ENCODE measurements around the gene LIG3. TPM values are rescaled to one million over a fixed set of nuclear protein-coding genes. Genes with fewer than 3 reads are reported as not detected.

Gene LIG3
- total and polyA plus RNA-seq, 2 of the 13 experiments (the other 11 are each of a cell fraction or from before 2014, with no cell fraction given): 34.4 to 36.2 TPM

DNA sequence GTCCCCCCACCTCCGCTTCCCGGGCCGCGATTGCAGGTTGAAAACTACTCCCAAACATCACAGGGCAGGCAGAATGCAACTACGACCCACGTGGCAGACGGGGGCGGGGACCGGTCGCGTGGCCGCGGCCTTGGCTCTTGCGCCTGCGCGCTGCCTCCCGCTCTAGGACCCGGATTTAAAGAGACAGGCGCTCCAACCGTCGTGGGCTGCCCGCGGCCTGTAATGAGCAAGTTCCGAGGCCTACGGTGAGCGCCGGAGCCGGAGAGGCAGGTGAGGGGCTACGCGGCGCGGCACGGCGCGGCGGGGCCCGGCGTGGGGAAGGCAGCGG lies at the start of gene LIG3 (continued):
- TF ChIP-seq, protein P1, sequence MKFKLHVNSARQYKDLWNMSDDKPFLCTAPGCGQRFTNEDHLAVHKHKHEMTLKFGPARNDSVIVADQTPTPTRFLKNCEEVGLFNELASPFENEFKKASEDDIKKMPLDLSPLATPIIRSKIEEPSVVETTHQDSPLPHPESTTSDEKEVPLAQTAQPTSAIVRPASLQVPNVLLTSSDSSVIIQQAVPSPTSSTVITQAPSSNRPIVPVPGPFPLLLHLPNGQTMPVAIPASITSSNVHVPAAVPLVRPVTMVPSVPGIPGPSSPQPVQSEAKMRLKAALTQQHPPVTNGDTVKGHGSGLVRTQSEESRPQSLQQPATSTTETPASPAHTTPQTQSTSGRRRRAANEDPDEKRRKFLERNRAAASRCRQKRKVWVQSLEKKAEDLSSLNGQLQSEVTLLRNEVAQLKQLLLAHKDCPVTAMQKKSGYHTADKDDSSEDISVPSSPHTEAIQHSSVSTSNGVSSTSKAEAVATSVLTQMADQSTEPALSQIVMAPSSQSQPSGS (CRISPR knock-in tag; IDR thresholded peaks at IDR 0.05): peak; percentile 60; the same call in 1 of the 2 replicates
- TF ChIP-seq, protein P2, sequence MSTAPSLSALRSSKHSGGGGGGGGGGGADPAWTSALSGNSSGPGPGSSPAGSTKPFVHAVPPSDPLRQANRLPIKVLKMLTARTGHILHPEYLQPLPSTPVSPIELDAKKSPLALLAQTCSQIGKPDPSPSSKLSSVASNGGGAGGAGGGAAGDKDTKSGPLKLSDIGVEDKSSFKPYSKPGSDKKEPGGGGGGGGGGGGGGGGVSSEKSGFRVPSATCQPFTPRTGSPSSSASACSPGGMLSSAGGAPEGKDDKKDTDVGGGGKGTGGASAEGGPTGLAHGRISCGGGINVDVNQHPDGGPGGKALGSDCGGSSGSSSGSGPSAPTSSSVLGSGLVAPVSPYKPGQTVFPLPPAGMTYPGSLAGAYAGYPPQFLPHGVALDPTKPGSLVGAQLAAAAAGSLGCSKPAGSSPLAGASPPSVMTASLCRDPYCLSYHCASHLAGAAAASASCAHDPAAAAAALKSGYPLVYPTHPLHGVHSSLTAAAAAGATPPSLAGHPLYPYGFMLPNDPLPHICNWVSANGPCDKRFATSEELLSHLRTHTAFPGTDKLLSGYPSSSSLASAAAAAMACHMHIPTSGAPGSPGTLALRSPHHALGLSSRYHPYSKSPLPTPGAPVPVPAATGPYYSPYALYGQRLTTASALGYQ (CRISPR knock-in tag; IDR thresholded peaks at IDR 0.05): no peak
- TF ChIP-seq EP300 (IDR thresholded peaks at IDR 0.05; ENCODE audit: low read depth in 2 of 2, low read length in 2 of 2) (0 out of 4 replicates have a peak, but pooled peaks have one; percentile 24 to 28), EP300 (CRISPR knock-in tag; IDR thresholded peaks at IDR 0.05; ENCODE audit: borderline replicate concordance) (no peak), MAFF (IDR thresholded peaks at IDR 0.05; ENCODE audit: low read depth, low read length) (no peak), ZNF670 (CRISPR knock-in tag; IDR thresholded peaks at IDR 0.05; ENCODE audit: borderline replicate concordance) (no peak), PCBP2 (optimal IDR thresholded peaks at IDR 0.05; ENCODE audit: low read depth, low read length, poor library complexity, severe bottlenecking) (no peak), EZH2 (conservative IDR thresholded peaks at IDR 0.05; ENCODE audit: low read depth, low read length) (no peak), RFXANK (CRISPR knock-in tag; IDR thresholded peaks at IDR 0.05) (no peak), ZNF282 (IDR thresholded peaks at IDR 0.05; ENCODE audit: partially characterized antibody) (no peak), ZNF446 (CRISPR knock-in tag; IDR thresholded peaks at IDR 0.05) (no peak), RORA (CRISPR knock-in tag; IDR thresholded peaks at IDR 0.05) (no peak), HOXD1 (CRISPR knock-in tag; IDR thresholded peaks at IDR 0.05) (no peak), KLF11 (CRISPR knock-in tag; IDR thresholded peaks at IDR 0.05) (no peak), DNMT1 (CRISPR knock-in tag; IDR thresholded peaks at IDR 0.05) (no peak), NFE2L1 (CRISPR knock-in tag; IDR thresholded peaks at IDR 0.05; ENCODE audit: borderline replicate concordance) (no peak), CENPX (CRISPR knock-in tag; IDR thresholded peaks at IDR 0.05) (no peak), SP2 (CRISPR knock-in tag; IDR thresholded peaks at IDR 0.05) (no peak), TCF12 (IDR thresholded peaks at IDR 0.05) (no peak), TCF12 (CRISPR knock-in tag; IDR thresholded peaks at IDR 0.05) (no peak), ZNF274 (CRISPR knock-in tag; IDR thresholded peaks at IDR 0.05) (peak; percentile 46; the same call in 1 of the 2 replicates), ZNF124 (CRISPR knock-in tag; IDR thresholded peaks at IDR 0.05) (no peak)
- TF ChIP-seq, protein P3, sequence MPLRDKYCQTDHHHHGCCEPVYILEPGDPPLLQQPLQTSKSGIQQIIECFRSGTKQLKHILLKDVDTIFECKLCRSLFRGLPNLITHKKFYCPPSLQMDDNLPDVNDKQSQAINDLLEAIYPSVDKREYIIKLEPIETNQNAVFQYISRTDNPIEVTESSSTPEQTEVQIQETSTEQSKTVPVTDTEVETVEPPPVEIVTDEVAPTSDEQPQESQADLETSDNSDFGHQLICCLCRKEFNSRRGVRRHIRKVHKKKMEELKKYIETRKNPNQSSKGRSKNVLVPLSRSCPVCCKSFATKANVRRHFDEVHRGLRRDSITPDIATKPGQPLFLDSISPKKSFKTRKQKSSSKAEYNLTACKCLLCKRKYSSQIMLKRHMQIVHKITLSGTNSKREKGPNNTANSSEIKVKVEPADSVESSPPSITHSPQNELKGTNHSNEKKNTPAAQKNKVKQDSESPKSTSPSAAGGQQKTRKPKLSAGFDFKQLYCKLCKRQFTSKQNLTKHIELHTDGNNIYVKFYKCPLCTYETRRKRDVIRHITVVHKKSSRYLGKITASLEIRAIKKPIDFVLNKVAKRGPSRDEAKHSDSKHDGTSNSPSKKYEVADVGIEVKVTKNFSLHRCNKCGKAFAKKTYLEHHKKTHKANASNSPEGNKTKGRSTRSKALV (CRISPR knock-in tag; IDR thresholded peaks at IDR 0.05): no peak
- TF ChIP-seq, protein P4, sequence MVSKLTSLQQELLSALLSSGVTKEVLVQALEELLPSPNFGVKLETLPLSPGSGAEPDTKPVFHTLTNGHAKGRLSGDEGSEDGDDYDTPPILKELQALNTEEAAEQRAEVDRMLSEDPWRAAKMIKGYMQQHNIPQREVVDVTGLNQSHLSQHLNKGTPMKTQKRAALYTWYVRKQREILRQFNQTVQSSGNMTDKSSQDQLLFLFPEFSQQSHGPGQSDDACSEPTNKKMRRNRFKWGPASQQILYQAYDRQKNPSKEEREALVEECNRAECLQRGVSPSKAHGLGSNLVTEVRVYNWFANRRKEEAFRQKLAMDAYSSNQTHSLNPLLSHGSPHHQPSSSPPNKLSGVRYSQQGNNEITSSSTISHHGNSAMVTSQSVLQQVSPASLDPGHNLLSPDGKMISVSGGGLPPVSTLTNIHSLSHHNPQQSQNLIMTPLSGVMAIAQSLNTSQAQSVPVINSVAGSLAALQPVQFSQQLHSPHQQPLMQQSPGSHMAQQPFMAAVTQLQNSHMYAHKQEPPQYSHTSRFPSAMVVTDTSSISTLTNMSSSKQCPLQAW (CRISPR knock-in tag; IDR thresholded peaks at IDR 0.05): peak; percentile 65; the same call in 1 of the 2 replicates
- TF ChIP-seq, protein P5, sequence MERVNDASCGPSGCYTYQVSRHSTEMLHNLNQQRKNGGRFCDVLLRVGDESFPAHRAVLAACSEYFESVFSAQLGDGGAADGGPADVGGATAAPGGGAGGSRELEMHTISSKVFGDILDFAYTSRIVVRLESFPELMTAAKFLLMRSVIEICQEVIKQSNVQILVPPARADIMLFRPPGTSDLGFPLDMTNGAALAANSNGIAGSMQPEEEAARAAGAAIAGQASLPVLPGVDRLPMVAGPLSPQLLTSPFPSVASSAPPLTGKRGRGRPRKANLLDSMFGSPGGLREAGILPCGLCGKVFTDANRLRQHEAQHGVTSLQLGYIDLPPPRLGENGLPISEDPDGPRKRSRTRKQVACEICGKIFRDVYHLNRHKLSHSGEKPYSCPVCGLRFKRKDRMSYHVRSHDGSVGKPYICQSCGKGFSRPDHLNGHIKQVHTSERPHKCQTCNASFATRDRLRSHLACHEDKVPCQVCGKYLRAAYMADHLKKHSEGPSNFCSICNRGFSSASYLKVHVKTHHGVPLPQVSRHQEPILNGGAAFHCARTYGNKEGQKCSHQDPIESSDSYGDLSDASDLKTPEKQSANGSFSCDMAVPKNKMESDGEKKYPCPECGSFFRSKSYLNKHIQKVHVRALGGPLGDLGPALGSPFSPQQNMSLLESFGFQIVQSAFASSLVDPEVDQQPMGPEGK (CRISPR knock-in tag; IDR thresholded peaks at IDR 0.05): peak; percentile 51

Data from HepG2 (cell line).